GM18520 (cell line): ENCODE data around the gene BFSP2.
A peak's percentile ranks its signal among the peaks of the same experiment; 100 is the strongest.
"Not testable (repeated sequence)": the region's sequence is repeated elsewhere in the genome, so short reads cannot be mapped to it uniquely, and the experiment has no call there.

Experiments used
- ATAC-seq: cut with Tn5 transposase; IDR thresholded peaks from one replicate; pipeline ENCODE4 v1.9.1; 2021; ENCODE audit not compliant: unreplicated experiment

Gene BFSP2

DNA sequence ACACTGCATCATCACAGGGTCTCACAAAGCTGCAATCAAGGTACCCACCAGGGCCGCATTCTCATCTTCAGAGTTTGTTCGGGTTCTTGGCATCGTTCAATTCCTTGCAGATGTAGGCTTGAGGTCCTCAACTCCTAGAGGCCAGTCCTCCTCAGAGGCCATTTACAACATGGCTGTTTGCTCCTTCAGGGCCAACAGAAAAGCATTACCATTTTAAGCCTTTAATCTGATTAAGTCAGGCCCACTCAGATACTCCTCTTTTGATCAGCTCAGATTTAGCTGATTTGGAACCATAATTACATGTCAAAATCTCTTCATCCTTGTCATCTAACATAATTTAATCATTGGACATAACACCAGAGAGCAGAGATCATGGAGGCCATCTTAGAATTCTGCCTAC, 55.4 kb downstream of the BFSP2 start:
- ATAC-seq, result no peak

DNA sequence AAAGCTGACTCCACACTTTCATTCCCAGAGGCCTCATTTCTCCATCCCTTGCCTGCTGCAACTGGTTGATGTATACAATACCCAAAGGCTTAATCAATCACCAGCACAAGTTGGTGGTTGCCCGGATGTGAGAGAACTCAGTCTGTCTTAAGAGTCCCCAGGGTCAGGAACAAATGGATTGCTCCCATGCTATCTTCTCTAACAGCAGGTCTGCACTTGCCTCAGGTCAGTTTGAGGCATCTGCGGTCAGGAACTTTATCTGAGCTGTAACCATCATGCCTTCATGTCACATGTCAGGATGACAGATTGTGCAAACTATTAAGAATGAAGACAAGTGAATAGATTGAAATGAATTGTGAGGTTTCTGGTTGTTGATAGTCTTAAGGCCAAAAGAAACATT, 56.1 kb downstream of the BFSP2 start:
- no peak for ATAC-seq

GRCh38 chr3:133457025-133457424, 57.2 kb downstream of the BFSP2 start:
- no peak for ATAC-seq

DNA sequence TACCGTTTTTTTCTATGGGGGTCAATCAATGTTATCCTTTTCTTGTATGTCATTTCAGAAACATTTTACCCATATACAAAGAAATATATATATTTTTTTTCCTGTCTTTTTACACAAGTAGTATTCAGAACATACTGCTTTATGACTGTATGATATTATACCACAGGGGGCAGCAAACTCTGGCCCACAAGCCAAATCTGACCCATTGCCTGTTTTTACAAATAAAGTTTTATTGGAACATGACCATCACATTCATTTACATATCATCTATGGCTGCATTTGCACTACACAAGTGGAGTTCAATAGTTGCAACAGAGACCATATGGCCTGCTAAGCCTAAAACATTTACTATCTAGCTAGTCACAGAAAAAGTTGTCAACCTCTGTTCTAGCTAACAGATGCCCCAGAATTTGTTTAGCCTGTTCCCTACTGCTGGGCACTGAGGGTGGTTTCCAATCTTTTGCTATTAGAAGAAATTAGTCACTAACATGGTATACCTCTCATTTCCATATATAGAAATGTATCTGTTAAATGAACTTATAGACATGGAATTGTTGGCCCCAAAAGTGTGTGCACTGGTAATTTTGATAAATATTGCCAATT, 57.7 kb downstream of the BFSP2 start:
- no peak for ATAC-seq

DNA sequence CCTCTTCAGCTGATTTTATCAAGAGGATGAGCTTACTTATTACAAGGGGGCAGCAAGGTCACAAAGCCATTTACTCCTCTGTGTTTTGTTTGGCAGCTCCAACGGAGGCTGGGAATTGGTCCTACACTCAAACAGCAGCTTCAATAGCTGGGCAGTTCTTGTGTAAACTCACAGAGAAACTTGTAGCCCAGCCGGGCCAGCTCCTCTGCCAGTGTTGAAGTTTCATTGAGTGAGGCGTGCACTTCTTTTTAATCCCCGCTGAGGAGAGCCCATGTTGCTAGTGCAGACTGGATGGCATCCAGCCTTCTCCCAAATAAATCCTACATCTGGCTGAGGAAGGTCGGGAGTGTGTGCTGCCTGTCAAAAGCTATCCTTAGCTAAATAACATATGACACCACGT, 59.5 kb downstream of the BFSP2 start:
- ATAC-seq, result no peak

DNA sequence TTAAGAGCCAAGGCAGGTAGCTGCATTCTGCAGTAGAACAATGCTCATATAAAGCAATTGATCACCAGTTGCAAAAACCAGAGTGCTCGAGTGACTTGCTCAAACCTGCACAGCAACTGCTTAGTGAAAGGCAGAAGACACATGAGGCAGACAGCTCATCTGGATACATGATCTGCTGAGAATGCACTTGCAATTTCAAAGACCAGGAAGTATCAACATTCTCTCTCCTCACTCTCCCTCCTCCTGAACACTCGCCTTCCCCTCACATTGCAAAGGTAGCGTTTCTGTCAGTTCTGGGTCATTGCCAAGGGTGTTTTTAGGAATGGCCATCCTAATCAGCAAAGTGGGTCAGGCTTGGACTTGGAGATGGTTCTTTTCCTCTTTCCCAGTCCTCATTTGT, 61.0 kb downstream of the BFSP2 start:
- ATAC-seq, result no peak

GRCh38 chr3:133461291-133461690, 61.4 kb downstream of the BFSP2 start:
- no peak for ATAC-seq

GRCh38 chr3:133463347-133463860, 63.5 kb downstream of the BFSP2 start:
- ATAC-seq, result no peak

DNA sequence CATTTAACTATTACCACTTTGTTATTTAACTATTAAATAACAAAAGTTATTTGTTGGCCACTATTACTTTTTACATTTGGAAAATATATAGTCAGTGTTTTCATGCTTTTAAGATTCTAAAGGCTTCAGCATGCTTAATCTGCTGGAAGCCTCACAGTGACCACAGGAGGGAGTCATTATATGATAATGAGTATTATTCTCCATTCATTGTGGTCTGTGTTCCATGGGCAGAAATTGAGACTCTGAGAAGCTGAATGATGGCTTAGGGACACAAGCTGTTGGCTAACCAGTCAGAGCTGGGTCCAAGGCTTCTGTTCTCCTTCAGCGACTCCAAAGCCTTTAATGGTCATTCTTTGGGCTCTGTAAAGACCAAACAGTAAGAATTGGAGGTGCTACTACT, 64.7 kb downstream of the BFSP2 start:
- ATAC-seq, result no peak

GRCh38 chr3:133466531-133467386, 66.9 kb downstream of the BFSP2 start:
- no peak for ATAC-seq

DNA sequence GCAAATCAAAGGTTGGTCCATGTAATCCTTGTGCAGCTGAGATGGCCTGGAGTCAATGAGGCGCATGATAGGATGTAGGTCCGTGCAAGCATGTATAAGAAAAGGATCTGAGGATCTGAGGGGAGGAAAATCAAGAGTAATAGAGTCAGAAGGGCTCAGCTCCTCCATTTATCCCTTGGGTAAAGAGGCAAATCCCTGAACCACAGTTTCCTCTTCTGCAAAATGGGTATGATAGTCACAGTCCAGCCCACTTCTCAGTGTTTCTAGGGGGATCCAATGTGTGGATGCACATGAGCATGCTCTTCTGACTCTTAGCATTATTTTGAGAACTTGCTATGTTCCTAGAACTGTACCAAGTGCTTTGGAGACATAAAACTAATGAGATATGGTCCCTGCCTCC, 67.9 kb downstream of the BFSP2 start:
- ATAC-seq, result no peak

- peak; percentile 28 for ATAC-seq
Observed at GRCh38 chr3:133468251-133468721, 68.4 kb downstream of the BFSP2 start.

DNA sequence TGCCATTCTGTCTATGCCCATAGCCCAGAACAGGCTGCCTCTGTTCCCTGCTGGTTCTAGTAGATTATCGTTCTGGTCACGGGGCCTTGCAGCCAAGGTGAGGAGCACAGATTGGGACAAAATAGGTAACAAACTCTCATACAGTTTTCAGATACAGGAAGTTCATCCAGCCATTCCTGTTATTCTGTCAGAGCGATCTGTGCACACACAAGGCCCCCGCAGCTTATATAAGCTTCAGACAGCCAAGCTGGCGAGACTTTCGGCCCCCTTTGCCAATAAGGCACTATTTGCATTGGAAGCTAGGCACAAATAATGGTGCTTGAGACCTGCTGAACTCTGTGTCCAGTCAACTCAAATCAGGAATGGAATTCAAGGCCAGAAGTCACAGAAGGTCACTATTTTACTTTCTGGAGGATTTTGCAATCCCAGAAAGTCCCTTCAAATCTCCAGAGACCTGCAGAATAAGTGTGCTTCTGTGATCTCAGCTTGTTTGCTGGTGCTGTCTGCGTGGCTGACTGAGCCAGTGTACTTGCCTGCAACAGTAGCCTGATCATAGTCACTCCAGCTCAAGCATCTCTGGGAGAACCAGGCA, 69.4 kb downstream of the BFSP2 start:
- ATAC-seq, result no peak

DNA sequence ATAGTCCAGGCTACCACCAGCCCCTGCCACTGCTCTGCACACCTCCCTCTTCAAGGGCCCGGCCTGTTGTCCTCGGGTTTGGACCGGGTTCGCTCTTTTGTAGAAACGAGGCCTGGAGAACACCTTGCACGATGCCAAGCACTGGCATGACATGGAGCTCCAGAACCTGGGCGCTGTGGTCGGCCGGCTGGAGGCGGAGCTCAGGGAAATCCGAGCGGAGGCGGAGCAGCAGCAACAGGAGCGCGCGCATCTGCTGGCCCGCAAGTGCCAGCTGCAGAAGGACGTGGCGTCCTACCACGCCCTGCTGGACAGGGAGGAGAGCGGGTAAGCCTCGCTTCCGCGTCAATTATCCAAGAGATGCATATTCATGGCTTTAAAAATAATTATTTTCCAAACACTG, 72.4 kb downstream of the BFSP2 start:
- ATAC-seq, result no peak

DNA sequence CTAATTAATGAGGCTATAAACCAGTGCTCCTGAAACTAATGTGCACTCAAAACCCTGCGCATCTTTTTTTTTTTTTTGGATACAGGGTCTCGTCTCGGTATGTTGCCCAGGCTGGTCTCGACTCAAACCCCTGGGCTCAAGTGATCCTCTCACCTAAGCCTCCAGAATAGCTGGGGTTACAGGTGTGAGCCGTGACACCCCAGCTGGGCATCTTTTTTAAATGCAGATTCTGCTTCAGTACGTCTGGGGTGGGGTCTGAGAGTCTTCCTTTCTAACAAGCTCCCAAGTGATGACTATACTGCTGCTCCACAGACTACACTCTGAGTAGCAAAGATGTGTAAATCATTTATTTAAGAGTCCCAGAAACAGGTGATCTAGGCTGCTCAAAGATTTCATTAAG, 73.0 kb downstream of the BFSP2 start:
- no peak for ATAC-seq

DNA sequence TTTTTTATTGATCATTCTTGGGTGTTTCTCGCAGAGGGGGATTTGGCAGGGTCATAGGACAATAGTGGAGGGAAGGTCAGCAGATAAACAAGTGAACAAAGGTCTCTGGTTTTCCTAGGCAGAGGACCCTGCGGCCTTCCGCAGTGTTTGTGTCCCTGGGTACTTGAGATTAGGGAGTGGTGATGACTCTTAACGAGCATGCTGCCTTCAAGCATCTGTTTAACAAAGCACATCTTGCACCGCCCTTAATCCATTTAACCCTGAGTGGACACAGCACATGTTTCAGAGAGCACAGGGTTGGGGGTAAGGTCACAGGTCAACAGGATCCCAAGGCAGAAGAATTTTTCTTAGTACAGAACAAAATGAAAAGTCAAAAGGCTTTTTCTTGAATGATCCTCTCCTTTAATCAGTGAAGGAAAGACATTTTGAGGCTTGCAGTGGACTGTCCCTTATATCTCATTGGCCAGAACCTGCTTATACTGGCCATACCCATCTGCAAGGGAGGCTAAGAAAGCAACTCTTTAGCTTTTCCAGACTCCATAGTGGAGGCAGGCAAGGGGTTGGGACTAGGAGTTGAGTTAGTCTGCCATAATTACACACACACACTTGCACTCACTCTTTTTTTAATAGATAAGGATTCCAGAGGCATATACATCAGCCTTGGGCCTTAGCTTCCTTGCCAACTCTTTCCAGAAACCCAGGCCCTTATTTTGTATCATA, 73.8 kb downstream of the BFSP2 start:
- ATAC-seq, result not testable (repeated sequence)

GRCh38 chr3:133474251-133474801, 74.5 kb downstream of the BFSP2 start:
- no peak for ATAC-seq

GRCh38 chr3:133474817-133475216, 75.0 kb downstream of the BFSP2 start:
- no peak for ATAC-seq

- ATAC-seq, result peak; percentile 79
Observed at GRCh38 chr3:133475245-133476010, 75.6 kb downstream of the BFSP2 start.

DNA sequence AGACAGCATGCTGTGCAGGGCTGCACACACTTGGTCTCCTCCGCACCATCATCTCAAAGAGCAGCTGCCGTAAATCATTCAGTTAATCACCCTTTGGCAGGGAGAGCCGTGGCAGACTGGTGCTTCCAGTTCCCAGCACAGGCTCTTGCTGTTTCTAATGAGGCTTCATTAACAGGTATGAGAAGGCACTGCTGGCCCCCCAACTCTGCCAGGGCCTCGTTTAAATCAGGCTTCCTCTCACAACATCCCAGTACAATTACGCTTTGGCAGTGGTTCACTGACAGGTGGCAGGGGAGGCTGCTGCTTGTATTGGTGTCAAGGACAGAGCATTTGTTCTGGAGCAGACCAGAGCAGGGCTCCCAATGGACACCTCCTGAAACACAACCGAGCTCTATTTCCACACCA, 77.1 kb downstream of the BFSP2 start:
- no peak for ATAC-seq
